ENCODE data around the gene IQCH. TPM values are rescaled to one million over a fixed set of nuclear protein-coding genes. Genes with fewer than 3 reads are reported as not detected.

The IQCH gene
- polyA plus RNA-seq, 3 donors = 0.03 TPM; not detected in 2

GRCh38 chr15:67549736-67550135, 295.1 kb downstream of the IQCH start:
- no CpG with 5 or more reads among the region's 3 CpGs for WGBS (ENCODE audit: insufficient coverage)
- H3K27me3 Mint-ChIP-seq (ENCODE audit: low read depth in 3 of 3) = no peaks in the 10 kb centered on the region
- H3K4me3 Mint-ChIP-seq = no peak overlapping the region
- no peak overlapping the region for H3K4me2 ChIP-seq (replicated peaks; ENCODE audit: extremely low read depth, low read length, poor library complexity, severe bottlenecking)
- H3K9me3 Mint-ChIP-seq = no peaks in the 10 kb centered on the region
- no peaks in the 10 kb centered on the region for H4K20me1 ChIP-seq (ENCODE audit: insufficient read depth, low read length)
- H3K27ac Mint-ChIP-seq = peak overlapping the region in 1 of 7 donors; percentile 38
- no peak overlapping the region for H3K9ac ChIP-seq (ENCODE audit: insufficient read depth, low read length, poor library complexity, severe bottlenecking)
- peaks cover 45 to 55% of the 10 kb centered on the region in 2 donors for H3K36me3 Mint-ChIP-seq
- peaks cover 35 to 68% of the 10 kb centered on the region in 2 donors for H3K36me3 ChIP-seq (replicated peaks in 1 of 2; ENCODE audit: control insufficient read depth in 1 of 2, insufficient read depth in 2 of 2, low read length in 2 of 2)
- no peaks in the 10 kb centered on the region for H3K27me3 ChIP-seq (ENCODE audit: control insufficient read depth in 2 of 2, insufficient read depth in 2 of 2, low read length in 2 of 2)
- no peaks in the 10 kb centered on the region for H3K4me1 ChIP-seq (ENCODE audit: control insufficient read depth in 1 of 2, insufficient read depth in 2 of 2, low read length in 2 of 2)
- H3K79me2 ChIP-seq (ENCODE audit: insufficient read depth, low read length) = peaks cover 6% of the 10 kb centered on the region
- H3K27ac ChIP-seq (ENCODE audit: low read depth in 1 of 2, low read length in 2 of 2) = no peak overlapping the region
- intact Hi-C loops (cut with micrococcal nuclease) = no loop called here
- DNase-seq = no peak
- TF ChIP-seq CTCF (IDR thresholded peaks at IDR 0.05) = no peak
- no peak overlapping the region for H2AFZ ChIP-seq (ENCODE audit: insufficient read depth, low read depth, low read length, poor library complexity, severe bottlenecking)
- no peak overlapping the region for H3K4me3 ChIP-seq (replicated peaks in 1 of 3; ENCODE audit: low read depth in 2 of 3, low read length in 3 of 3)
- no peaks in the 10 kb centered on the region for H3K9me3 ChIP-seq (replicated peaks in 1 of 2; ENCODE audit: control insufficient read depth in 1 of 2, insufficient read depth in 1 of 2, low read length in 2 of 2)
- H3K4me1 Mint-ChIP-seq = peaks cover 25% of the 10 kb centered on the region

- no CpG with 5 or more reads among the region's 4 CpGs for WGBS (ENCODE audit: insufficient coverage)
- H4K20me1 ChIP-seq (ENCODE audit: insufficient read depth, low read length) = no peaks in the 10 kb centered on the region
- intact Hi-C loops (cut with micrococcal nuclease) = no loop called here
- no peaks in the 10 kb centered on the region for H3K9me3 Mint-ChIP-seq
- peak; percentile 21 to 62 (median 25) for DNase-seq
- no peaks in the 10 kb centered on the region for H3K4me1 ChIP-seq (ENCODE audit: control insufficient read depth in 1 of 2, insufficient read depth in 2 of 2, low read length in 2 of 2)
- H3K27ac ChIP-seq (ENCODE audit: low read depth in 1 of 2, low read length in 2 of 2) = no peak overlapping the region
- H3K27me3 Mint-ChIP-seq (ENCODE audit: low read depth in 3 of 3) = no peaks in the 10 kb centered on the region
- H2AFZ ChIP-seq (ENCODE audit: insufficient read depth, low read depth, low read length, poor library complexity, severe bottlenecking) = no peak overlapping the region
- peaks cover 6% of the 10 kb centered on the region for H3K79me2 ChIP-seq (ENCODE audit: insufficient read depth, low read length)
- peak overlapping the region in 6 of 7 donors; percentile 31 to 60 (median 48) for H3K27ac Mint-ChIP-seq
- H3K36me3 Mint-ChIP-seq = peaks cover 44 to 58% of the 10 kb centered on the region in 2 donors
- H3K9ac ChIP-seq (ENCODE audit: insufficient read depth, low read length, poor library complexity, severe bottlenecking) = no peak overlapping the region
- no peaks in the 10 kb centered on the region for H3K9me3 ChIP-seq (replicated peaks in 1 of 2; ENCODE audit: control insufficient read depth in 1 of 2, insufficient read depth in 1 of 2, low read length in 2 of 2)
- no peaks in the 10 kb centered on the region for H3K27me3 ChIP-seq (ENCODE audit: control insufficient read depth in 2 of 2, insufficient read depth in 2 of 2, low read length in 2 of 2)
- peaks cover 42 to 70% of the 10 kb centered on the region in 2 donors for H3K36me3 ChIP-seq (replicated peaks in 1 of 2; ENCODE audit: control insufficient read depth in 1 of 2, insufficient read depth in 2 of 2, low read length in 2 of 2)
- no peak for TF ChIP-seq CTCF (IDR thresholded peaks at IDR 0.05)
- peaks cover 18% of the 10 kb centered on the region for H3K4me1 Mint-ChIP-seq
- no peak overlapping the region for H3K4me3 Mint-ChIP-seq
- no peak overlapping the region for H3K4me2 ChIP-seq (replicated peaks; ENCODE audit: extremely low read depth, low read length, poor library complexity, severe bottlenecking)
- H3K4me3 ChIP-seq (replicated peaks in 1 of 3; ENCODE audit: low read depth in 2 of 3, low read length in 3 of 3) = no peak overlapping the region
Measured at GRCh38 chr15:67550522-67550921, 295.9 kb downstream of the IQCH start.
